BE2C (cell line): ENCODE results near the gene NRXN3.

ENCODE experiments used
- DNase-seq: peaks from one replicate; pipeline ENCODE4 v3.0.0-alpha.2; 2020
- H3K27me3 ChIP-seq: fragments of 250-450 bp; sonication (Bioruptor Pico); 2 replicates; pipeline ENCODE4 v1.5.1; 2020; ENCODE audit warnings: mild to moderate bottlenecking
- H3K36me3 ChIP-seq: fragments of 250-450 bp; sonication (Bioruptor Pico); 2 replicates; pipeline ENCODE4 v1.5.1; 2020; ENCODE audit warnings: mild to moderate bottlenecking
- H3K4me1 ChIP-seq: fragments of 250-450 bp; sonication (Bioruptor Pico); 2 replicates; pipeline ENCODE4 v1.5.1; 2020
- H3K4me3 ChIP-seq: 2 replicates; pipeline ENCODE4 v1.5.1; 2011; ENCODE audit warnings: low read depth, low read length
- H3K9me3 ChIP-seq: fragments of 250-450 bp; sonication (Bioruptor Pico); 2 replicates; pipeline ENCODE4 v1.5.1; 2020
- TF ChIP-seq, protein P1 (sequence below): IDR thresholded peaks from 2 replicates; pipeline ENCODE4 v1.5.1; 2012; ENCODE audit warnings: mild to moderate bottlenecking, low read depth, low read length

NRXN3 gene

DNA sequence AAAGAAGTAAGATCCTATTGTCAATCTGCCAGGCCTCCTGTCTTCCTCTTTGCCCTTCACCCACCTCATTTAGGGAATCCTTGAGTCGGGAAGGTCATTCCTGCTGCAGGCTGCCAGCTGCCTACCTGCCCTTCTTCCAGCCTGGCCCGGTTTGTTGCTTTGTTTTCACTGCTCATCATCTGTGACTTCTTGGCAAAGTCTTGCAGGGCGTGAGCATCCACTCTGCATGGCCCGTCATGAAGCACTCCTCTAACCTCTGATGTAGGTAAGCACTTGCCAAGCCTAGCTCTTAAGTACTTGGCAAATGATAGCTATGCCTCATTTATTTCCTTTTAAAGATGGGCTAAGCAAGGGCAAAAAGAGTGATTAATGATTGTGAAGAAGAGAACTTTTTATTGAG, 192.8 kb downstream of the NRXN3 start:
- TF ChIP-seq, protein P1, sequence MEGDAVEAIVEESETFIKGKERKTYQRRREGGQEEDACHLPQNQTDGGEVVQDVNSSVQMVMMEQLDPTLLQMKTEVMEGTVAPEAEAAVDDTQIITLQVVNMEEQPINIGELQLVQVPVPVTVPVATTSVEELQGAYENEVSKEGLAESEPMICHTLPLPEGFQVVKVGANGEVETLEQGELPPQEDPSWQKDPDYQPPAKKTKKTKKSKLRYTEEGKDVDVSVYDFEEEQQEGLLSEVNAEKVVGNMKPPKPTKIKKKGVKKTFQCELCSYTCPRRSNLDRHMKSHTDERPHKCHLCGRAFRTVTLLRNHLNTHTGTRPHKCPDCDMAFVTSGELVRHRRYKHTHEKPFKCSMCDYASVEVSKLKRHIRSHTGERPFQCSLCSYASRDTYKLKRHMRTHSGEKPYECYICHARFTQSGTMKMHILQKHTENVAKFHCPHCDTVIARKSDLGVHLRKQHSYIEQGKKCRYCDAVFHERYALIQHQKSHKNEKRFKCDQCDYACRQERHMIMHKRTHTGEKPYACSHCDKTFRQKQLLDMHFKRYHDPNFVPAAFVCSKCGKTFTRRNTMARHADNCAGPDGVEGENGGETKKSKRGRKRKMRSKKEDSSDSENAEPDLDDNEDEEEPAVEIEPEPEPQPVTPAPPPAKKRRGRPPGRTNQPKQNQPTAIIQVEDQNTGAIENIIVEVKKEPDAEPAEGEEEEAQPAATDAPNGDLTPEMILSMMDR, result no peak
- Histone ChIP-seq H3K36me3 (no peaks in the 10 kb centered on the region), H3K9me3 (no peaks in the 10 kb centered on the region), H3K4me1 (no peaks in the 10 kb centered on the region), H3K27me3 (no peaks in the 10 kb centered on the region), H3K4me3 (no peak overlapping the region)
- no peak for DNase-seq

DNA sequence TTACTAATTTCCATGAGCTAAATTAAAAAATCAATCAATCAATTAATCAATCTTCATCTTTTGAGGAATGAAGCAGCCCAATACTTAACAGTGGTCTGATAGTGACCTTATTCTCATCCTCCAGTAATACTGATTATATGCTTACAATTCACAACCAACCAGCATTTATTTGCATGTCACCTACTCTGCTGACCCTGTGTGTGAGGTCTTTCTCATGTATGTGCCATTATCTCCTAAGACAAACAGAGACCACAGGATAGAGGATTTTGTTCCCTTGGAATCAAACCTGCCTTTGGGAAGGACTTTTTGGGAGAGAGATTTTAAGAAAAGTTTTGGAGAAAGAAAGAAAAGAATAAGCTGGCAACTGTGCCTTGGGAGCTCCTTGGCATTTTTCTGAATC, 197.2 kb downstream of the NRXN3 start:
- Histone ChIP-seq H3K4me3 (no peak overlapping the region), H3K27me3 (no peaks in the 10 kb centered on the region), H3K4me1 (no peaks in the 10 kb centered on the region), H3K36me3 (no peaks in the 10 kb centered on the region), H3K9me3 (no peaks in the 10 kb centered on the region)
- TF ChIP-seq, protein P1, result no peak
- DNase-seq, result no peak

DNA sequence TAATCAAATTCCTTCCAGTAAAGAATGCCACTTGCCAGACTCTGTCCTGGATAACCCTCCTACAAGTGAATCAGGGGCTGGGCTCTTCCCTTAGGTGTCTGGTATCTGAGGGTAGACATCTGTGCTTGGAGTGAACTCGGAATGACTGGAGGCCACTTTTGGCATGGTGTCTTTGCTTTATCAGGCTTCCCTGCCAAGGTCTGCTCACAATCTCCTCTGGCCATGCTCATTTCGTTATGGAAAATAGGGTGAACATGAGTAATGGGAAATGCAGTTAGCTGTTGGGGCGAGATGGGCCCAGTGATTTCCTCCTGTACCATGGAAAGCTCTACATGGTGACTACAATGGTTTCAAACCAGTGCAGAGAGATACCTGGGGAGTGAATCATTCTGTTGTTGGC, 212.9 kb downstream of the NRXN3 start:
- Histone ChIP-seq H3K27me3 (no peaks in the 10 kb centered on the region), H3K36me3 (no peaks in the 10 kb centered on the region), H3K4me1 (no peaks in the 10 kb centered on the region), H3K9me3 (no peaks in the 10 kb centered on the region), H3K4me3 (no peak overlapping the region)
- DNase-seq, result no peak
- TF ChIP-seq, protein P1, result no peak

DNA sequence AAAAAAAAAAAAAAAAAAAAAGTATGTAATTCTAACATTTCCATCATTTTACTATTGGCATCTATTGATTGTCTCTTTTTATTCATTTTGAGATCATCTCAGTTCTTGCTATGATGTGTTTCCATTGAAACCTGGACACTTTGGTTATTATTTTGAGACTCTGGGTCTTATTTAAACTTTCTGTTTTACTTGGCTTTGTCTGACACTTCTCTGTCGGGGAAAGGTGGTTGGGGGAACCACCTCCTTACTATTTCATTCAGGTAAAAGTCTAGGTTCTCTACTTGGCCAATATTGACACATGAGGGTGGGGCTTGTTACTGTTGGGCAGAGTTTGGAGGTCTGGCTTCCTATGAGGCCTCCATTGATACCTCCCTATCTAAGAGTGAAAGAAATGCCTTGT, 228.0 kb downstream of the NRXN3 start:
- H3K9me3 ChIP-seq, result no peaks in the 10 kb centered on the region
- H3K27me3 ChIP-seq, result no peaks in the 10 kb centered on the region
- DNase-seq, result no peak
- TF ChIP-seq, protein P1, result no peak
- no peak overlapping the region for H3K4me3 ChIP-seq
- H3K36me3 ChIP-seq, result no peaks in the 10 kb centered on the region
- H3K4me1 ChIP-seq, result no peaks in the 10 kb centered on the region

DNA sequence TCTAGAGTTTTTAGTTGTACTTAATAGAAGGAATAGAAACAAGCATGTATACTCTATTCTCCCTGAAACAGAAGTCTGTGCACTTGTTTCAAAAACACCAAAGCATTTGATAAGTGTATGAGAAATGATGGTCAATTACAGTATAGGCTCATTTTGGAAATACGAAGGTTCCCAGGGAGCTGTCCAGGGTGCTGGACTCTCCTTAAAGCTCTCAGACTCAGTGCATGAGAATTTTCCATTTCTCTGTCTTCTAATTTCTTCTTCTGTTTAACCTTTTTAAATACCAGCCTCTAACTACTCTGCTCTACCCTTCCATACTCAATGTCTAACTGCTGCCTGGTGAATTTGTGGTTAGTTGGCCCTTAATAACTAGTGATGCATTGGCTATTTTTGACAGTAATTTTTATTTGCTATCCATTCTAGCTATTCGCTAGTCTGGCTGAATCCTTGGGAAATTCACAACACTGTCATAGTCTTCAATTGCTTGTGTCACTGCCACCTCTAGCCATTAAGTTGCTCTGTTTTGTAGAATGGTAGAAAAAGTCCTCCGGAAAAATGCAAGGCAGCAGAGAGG, 229.2 kb downstream of the NRXN3 start:
- Histone ChIP-seq H3K4me1 (no peaks in the 10 kb centered on the region), H3K4me3 (no peak overlapping the region), H3K27me3 (peaks cover 4% of the 10 kb centered on the region; the same call in 1 of the 2 replicates), H3K9me3 (no peaks in the 10 kb centered on the region), H3K36me3 (no peaks in the 10 kb centered on the region)
- TF ChIP-seq, protein P1, result no peak
- no peak for DNase-seq

DNA sequence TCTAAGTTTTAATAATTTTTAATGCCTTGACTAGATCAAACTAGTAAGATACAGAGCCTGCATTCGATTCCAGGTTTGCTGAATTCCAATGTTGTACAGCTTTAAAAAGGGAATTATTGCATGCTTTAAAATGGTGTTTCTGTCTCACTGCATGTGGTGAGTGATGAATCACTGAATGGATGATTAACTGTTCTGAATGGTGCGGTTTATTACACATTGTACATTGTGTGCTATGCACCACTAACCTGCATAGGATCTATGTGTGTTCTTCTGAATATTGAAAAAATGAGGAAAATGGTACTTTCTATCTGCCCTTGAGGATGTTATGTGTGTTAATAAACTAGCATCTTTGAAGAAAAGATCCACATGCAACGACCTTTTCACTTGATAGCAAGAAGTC, 231.7 kb downstream of the NRXN3 start:
- TF ChIP-seq, protein P1, result no peak
- no peak for DNase-seq
- H3K27me3 ChIP-seq, result peaks cover 4% of the 10 kb centered on the region; the same call in 1 of the 2 replicates
- no peak overlapping the region for H3K4me3 ChIP-seq
- H3K4me1 ChIP-seq, result no peaks in the 10 kb centered on the region
- no peaks in the 10 kb centered on the region for H3K9me3 ChIP-seq
- no peaks in the 10 kb centered on the region for H3K36me3 ChIP-seq
